WI38 (cell line): ENCODE measurements around the gene COPRS.

Experiments used
- H3K4me3 ChIP-seq: 2 replicates; pipeline ENCODE4 v1.5.1; 2011; ENCODE audit warnings: low read depth, mild to moderate bottlenecking, control low read depth, low read length
- CTCF ChIP-seq: IDR thresholded peaks from 2 replicates; pipeline ENCODE4 v1.5.1; 2012; ENCODE audit warnings: low read depth, mild to moderate bottlenecking, control low read depth, low read length

Gene COPRS

GRCh38 chr17:31882571-31882970, 23.5 kb upstream of the COPRS start:
- H3K4me3 ChIP-seq = no peak overlapping the region

GRCh38 chr17:31880311-31880710, 21.3 kb upstream of the COPRS start:
- no peak for TF ChIP-seq CTCF
- H3K4me3 ChIP-seq = no peak overlapping the region

More at GRCh38 chr17:31882571-31882970, 23.5 kb upstream of the COPRS start:
- no peak for TF ChIP-seq CTCF

GRCh38 chr17:31878703-31879073, 19.6 kb upstream of the COPRS start:
- TF ChIP-seq CTCF = no peak
- no peak overlapping the region for H3K4me3 ChIP-seq

- no peak overlapping the region for H3K4me3 ChIP-seq
- no peak for TF ChIP-seq CTCF
These were observed 19.1 kb upstream of the COPRS start for GRCh38 chr17:31877911-31878702.

- H3K4me3 ChIP-seq = no peak overlapping the region
- TF ChIP-seq CTCF = no peak
These were observed 18.3 kb upstream of the COPRS start for GRCh38 chr17:31877341-31877740.

GRCh38 chr17:31875081-31875480, 16.0 kb upstream of the COPRS start:
- H3K4me3 ChIP-seq = no peak overlapping the region
- no peak for TF ChIP-seq CTCF

GRCh38 chr17:31869797-31870568, 10.9 kb upstream of the COPRS start:
- TF ChIP-seq CTCF = no peak
- no peak overlapping the region for H3K4me3 ChIP-seq
